Fibroblast of lung (primary cell): ENCODE measurements around the gene SYT8. TPM values are rescaled to one million over a fixed set of nuclear protein-coding genes. Genes with fewer than 3 reads are reported as not detected.

Source experiments
- DNase-seq, 2 donors: peaks; one replicate each; pipeline versions ENCODE4 v3.0.0 to v3.0.0-alpha.2; 2010; ENCODE audit warnings: low read depth in 2 of 2
- H2AFZ ChIP-seq: 2 replicates; pipeline ENCODE4 v1.5.1; 2012; ENCODE audit warnings: low read length, control low read depth, inconsistent platforms
- H3K27ac ChIP-seq: 2 replicates; pipeline ENCODE4 v1.5.1; 2011; ENCODE audit warnings: low read length, control low read depth; ENCODE audit not compliant: insufficient read depth
- H3K27me3 ChIP-seq: 2 replicates; pipeline ENCODE4 v1.5.1; 2011; ENCODE audit warnings: mild to moderate bottlenecking, low read length; ENCODE audit not compliant: control insufficient read depth, insufficient read depth
- H3K36me3 ChIP-seq: 2 replicates; pipeline ENCODE4 v1.5.1; 2011; ENCODE audit warnings: low read length; ENCODE audit not compliant: control insufficient read depth, insufficient read depth
- H3K4me1 ChIP-seq: 2 replicates; pipeline ENCODE4 v1.5.1; 2011; ENCODE audit warnings: low read length; ENCODE audit not compliant: control insufficient read depth, insufficient read depth; ENCODE audit errors: extremely low read depth
- H3K4me2 ChIP-seq: 2 replicates; pipeline ENCODE4 v1.5.1; 2011; ENCODE audit warnings: low read length, control low read depth; ENCODE audit not compliant: insufficient read depth; ENCODE audit errors: extremely low read depth
- H3K4me3 ChIP-seq, 4 experiments: fragments of 200-600 bp in 1 of 4; sonication (generic) in 1 of 4; replicated peaks in 1 of 4; 2 replicates each; pipeline ENCODE4 v1.5.1; 2011 to 2016; ENCODE audit warnings: low read length in 4 of 4, low read depth in 3 of 4, mild to moderate bottlenecking in 3 of 4, control low read depth in 2 of 4, inconsistent platforms in 1 of 4, mixed read lengths in 1 of 4; ENCODE audit not compliant: insufficient read depth in 1 of 4; ENCODE audit errors: control extremely low read depth in 1 of 4
- H3K79me2 ChIP-seq: 2 replicates; pipeline ENCODE4 v1.5.1; 2012; ENCODE audit warnings: mild to moderate bottlenecking, low read length, inconsistent platforms; ENCODE audit not compliant: control insufficient read depth, insufficient read depth
- H3K9ac ChIP-seq: 2 replicates; pipeline ENCODE4 v1.5.1; 2011; ENCODE audit warnings: mild to moderate bottlenecking, low read length, control low read depth; ENCODE audit not compliant: insufficient read depth
- H3K9me3 ChIP-seq: 2 replicates; pipeline ENCODE4 v1.5.1; 2012; ENCODE audit warnings: low read depth, low read length; ENCODE audit not compliant: control insufficient read depth, insufficient read depth
- H4K20me1 ChIP-seq: 2 replicates; pipeline ENCODE4 v1.5.1; 2011; ENCODE audit warnings: low read length; ENCODE audit not compliant: control insufficient read depth, insufficient read depth; ENCODE audit errors: extremely low read depth
- EZH2 ChIP-seq: IDR thresholded peaks from 2 replicates; pipeline ENCODE4 v1.5.1; 2012; ENCODE audit warnings: low read length, control low read depth, mild to moderate bottlenecking; ENCODE audit errors: missing control alignments
- polyA plus RNA-seq, 2 donors: library from polyadenylated mRNA; depleted of rRNA in 1 of 2; stranded (reverse) in 1 of 2; unstranded in 1 of 2; fragments of >200 nt; gene quantifications; 2 replicates each; pipeline ENCODE4 v1.2.1, GENCODE V29; 2011 to 2012; ENCODE audit warnings: missing spikeins in 1 of 2
- total RNA-seq: library from RNA; depleted of rRNA; stranded (reverse); fragments of >200 nt; gene quantifications from 2 replicates; pipeline ENCODE4 v1.2.1, GENCODE V29; 2014
- TF ChIP-seq, protein P1 (sequence below), 2 donors: IDR thresholded peaks in 1 of 2; conservative IDR thresholded peaks in 1 of 2; 1 replicate in 1 of 2; 2 replicates in 1 of 2; pipeline ENCODE4 v1.5.1; 2011 to 2012; ENCODE audit warnings: low read length in 2 of 2, control low read depth in 1 of 2, inconsistent platforms in 1 of 2, low read depth in 1 of 2, mild to moderate bottlenecking in 1 of 2

The SYT8 gene
- total and polyA plus RNA-seq, 2 donors (not counting 1 experiment from before 2014, with no cell fraction given) = not detected

DNA sequence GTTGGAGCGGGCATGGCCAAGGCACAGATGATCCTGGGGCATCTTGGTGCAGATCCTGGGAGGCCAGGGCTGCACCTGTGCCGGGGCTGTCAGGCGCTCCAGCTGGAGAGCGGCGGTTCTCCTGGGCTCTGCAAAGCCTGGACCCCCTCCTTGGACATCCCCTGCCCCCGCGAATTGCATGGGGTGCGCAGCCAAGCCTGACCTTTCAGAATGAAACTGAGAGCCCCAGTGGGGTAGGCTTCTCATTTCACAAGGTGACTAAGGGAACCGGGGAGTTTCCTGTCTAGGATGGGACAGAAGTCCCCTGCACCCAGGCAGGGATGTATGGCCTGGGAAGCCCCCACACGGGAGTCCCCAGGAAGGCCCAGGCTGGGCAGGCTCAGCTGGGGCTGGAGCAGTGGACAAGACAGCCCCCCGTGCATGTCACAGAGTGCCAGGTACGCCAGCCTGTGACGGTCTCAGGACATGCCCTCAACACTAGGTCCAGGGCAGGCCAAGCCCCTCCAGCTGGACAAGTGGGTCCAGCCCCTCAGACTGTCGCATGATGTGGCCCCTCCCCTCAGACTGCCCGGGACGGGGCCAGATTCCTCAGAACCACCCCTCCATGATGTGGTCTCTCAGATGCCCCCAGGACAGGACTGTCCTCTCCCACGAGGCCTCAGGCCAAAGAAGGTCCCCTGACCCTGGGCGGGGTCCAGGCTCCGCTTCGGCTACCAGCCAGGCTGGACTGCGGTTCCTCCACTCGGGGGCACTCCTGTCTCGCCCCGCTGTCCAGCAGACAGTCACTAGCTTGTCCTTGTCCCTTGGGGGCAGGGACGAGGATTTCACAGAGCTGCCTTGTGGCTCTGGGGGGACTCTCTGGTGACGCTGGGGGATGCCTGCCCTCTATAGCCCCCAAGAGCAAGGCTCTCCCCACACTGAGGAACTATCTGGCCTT lies 20.4 kb downstream of the SYT8 start:
- H3K36me3 ChIP-seq = no peaks in the 10 kb centered on the region
- H2AFZ ChIP-seq = no peak overlapping the region
- TF ChIP-seq, protein P1, sequence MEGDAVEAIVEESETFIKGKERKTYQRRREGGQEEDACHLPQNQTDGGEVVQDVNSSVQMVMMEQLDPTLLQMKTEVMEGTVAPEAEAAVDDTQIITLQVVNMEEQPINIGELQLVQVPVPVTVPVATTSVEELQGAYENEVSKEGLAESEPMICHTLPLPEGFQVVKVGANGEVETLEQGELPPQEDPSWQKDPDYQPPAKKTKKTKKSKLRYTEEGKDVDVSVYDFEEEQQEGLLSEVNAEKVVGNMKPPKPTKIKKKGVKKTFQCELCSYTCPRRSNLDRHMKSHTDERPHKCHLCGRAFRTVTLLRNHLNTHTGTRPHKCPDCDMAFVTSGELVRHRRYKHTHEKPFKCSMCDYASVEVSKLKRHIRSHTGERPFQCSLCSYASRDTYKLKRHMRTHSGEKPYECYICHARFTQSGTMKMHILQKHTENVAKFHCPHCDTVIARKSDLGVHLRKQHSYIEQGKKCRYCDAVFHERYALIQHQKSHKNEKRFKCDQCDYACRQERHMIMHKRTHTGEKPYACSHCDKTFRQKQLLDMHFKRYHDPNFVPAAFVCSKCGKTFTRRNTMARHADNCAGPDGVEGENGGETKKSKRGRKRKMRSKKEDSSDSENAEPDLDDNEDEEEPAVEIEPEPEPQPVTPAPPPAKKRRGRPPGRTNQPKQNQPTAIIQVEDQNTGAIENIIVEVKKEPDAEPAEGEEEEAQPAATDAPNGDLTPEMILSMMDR (conservative IDR thresholded peaks at IDR 0.05 in 1 of 2, IDR thresholded peaks at IDR 0.05 in 1 of 2; ENCODE audit: low read depth in 1 of 2, low read length in 2 of 2) = no peak
- TF ChIP-seq EZH2 = no peak
- no peaks in the 10 kb centered on the region for H3K9me3 ChIP-seq
- no peak overlapping the region for H3K9ac ChIP-seq
- no peak overlapping the region for H3K27ac ChIP-seq
- H3K27me3 ChIP-seq = no peaks in the 10 kb centered on the region
- no peak for DNase-seq
- no peaks in the 10 kb centered on the region for H4K20me1 ChIP-seq
- H3K4me3 ChIP-seq = no peak overlapping the region
- no peak overlapping the region for H3K4me2 ChIP-seq
- H3K4me1 ChIP-seq = no peaks in the 10 kb centered on the region
- no peaks in the 10 kb centered on the region for H3K79me2 ChIP-seq

DNA sequence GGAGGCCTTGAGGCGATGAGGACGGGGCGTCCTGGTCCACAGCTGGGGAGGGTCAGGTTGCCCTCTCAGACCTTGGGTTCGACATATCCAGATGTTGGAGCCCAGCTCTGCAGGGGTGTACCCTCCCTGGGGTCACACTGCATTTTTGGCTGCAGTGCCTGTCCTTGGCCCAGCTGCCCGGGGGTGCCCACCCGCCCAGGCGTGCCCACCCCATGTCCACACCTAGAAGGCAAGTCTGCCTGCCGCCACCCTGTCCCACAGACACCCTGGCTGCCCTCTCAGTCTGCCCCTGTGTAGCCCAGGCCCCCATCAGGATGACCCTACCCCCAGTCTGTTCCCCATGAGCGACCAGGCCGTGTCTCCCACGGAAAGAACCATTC lies 21.1 kb downstream of the SYT8 start:
- no peak overlapping the region for H2AFZ ChIP-seq
- H3K4me3 ChIP-seq = no peak overlapping the region
- H4K20me1 ChIP-seq = no peaks in the 10 kb centered on the region
- no peak overlapping the region for H3K4me2 ChIP-seq
- no peak overlapping the region for H3K9ac ChIP-seq
- no peak for DNase-seq
- H3K79me2 ChIP-seq = no peaks in the 10 kb centered on the region
- H3K27ac ChIP-seq = no peak overlapping the region
- no peaks in the 10 kb centered on the region for H3K9me3 ChIP-seq
- no peaks in the 10 kb centered on the region for H3K27me3 ChIP-seq
- TF ChIP-seq, protein P1 (conservative IDR thresholded peaks at IDR 0.05 in 1 of 2, IDR thresholded peaks at IDR 0.05 in 1 of 2; ENCODE audit: low read depth in 1 of 2, low read length in 2 of 2) = no peak
- no peak for TF ChIP-seq EZH2
- H3K4me1 ChIP-seq = no peaks in the 10 kb centered on the region
- no peaks in the 10 kb centered on the region for H3K36me3 ChIP-seq

DNA sequence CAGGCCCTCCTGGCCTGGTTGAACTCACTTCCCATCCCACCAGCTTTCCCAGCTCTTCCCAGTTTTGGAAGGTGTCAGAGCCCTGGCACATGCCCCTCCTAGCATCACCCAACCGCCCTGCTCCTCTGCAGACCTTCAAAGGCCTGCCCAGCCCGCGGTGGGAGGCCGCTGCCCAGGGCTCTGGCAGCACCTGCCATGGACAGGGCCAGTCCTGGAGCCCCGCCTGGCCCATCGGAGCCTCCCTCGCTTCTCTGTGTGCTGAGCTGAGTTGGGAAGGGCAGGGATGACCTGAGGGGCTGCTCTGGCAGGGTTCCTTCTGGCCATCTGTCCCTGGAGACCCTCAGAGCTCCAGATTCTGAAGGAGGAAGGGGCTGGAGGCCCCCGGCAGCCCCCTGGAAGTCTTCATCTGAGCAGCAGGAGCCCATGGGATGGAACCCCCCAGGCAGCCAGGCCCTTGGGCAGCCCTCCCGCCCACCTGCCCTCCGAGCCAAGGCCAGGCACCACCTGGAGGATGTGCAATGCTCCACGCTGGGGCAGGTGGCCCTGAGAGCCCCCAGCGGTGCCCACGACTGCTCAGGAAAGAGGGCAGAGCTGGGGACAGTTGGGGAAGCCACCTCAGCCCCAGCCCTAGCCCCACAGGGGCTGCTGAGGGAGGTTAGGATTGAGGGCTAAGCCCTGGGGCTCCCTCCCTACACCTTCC lies 21.7 kb downstream of the SYT8 start:
- H3K27ac ChIP-seq = no peak overlapping the region
- H3K36me3 ChIP-seq = no peaks in the 10 kb centered on the region
- no peak overlapping the region for H3K4me2 ChIP-seq
- no peak for DNase-seq
- H3K4me1 ChIP-seq = no peaks in the 10 kb centered on the region
- no peaks in the 10 kb centered on the region for H4K20me1 ChIP-seq
- H3K9me3 ChIP-seq = no peaks in the 10 kb centered on the region
- H3K9ac ChIP-seq = no peak overlapping the region
- no peak overlapping the region for H2AFZ ChIP-seq
- TF ChIP-seq, protein P1 (conservative IDR thresholded peaks at IDR 0.05 in 1 of 2, IDR thresholded peaks at IDR 0.05 in 1 of 2; ENCODE audit: low read depth in 1 of 2, low read length in 2 of 2) = no peak
- no peak for TF ChIP-seq EZH2
- H3K4me3 ChIP-seq = no peak overlapping the region
- no peaks in the 10 kb centered on the region for H3K27me3 ChIP-seq
- H3K79me2 ChIP-seq = no peaks in the 10 kb centered on the region
